Caco-2 (cell line): ENCODE results near the gene LPCAT1. TPM values are rescaled to one million over a fixed set of nuclear protein-coding genes. Genes with fewer than 3 reads are reported as not detected.

ENCODE experiments used
- BruUV-seq: library from RNA; stranded (reverse); fragments of 400-500 nt; replicated peaks from 2 replicates; lab custom pipeline; 2021; lab: Mats Ljungman, UMichigan
- CTCF ChIA-PET: fragments of 300-600 bp; sonication (Branson Sonifier 250); formaldehyde crosslinking; loops from one replicate; lab custom pipeline; 2022; ENCODE audit warnings: antibody characterized with exemption; lab: Charles Lee
- POLR2A ChIA-PET: fragments of 300-600 bp; sonication (Branson Sonifier 250); formaldehyde crosslinking; loops from one replicate; lab custom pipeline; 2022; ENCODE audit warnings: antibody characterized with exemption; lab: Charles Lee
- DNase-seq, 2 experiments: peaks; one replicate each; pipeline versions ENCODE4 v3.0.0 to v3.0.0-alpha.2; 2020 to 2022
- H3K27me3 ChIP-seq: replicated peaks from 2 replicates; pipeline ENCODE4 v1.6.0; 2011; ENCODE audit warnings: low read length; ENCODE audit not compliant: control insufficient read depth, insufficient read depth
- H3K36me3 ChIP-seq: 2 replicates; pipeline ENCODE4 v1.5.1; 2011; ENCODE audit warnings: low read length; ENCODE audit not compliant: control insufficient read depth, insufficient read depth
- H3K4me1 ChIP-seq: fragments of 250-450 bp; sonication (Bioruptor Pico); 2 replicates; pipeline ENCODE4 v1.5.1; 2020; ENCODE audit warnings: mild to moderate bottlenecking
- H3K4me3 ChIP-seq: 2 replicates; pipeline ENCODE4 v1.5.1; 2011; ENCODE audit warnings: low read depth, mild to moderate bottlenecking, control low read depth, low read length
- H3K9me3 ChIP-seq: fragments of 250-450 bp; sonication (Bioruptor Pico); 2 replicates; pipeline ENCODE4 v1.5.1; 2020; ENCODE audit warnings: mild to moderate bottlenecking, moderate library complexity
- H3K27ac Mint-ChIP-seq: one replicate; pipeline ENCODE4 v1.8.0; 2022; ENCODE audit warnings: mixed read lengths; ENCODE audit not compliant: unreplicated experiment
- H3K27me3 Mint-ChIP-seq: one replicate; pipeline ENCODE4 v1.8.0; 2022; ENCODE audit warnings: mixed read lengths; ENCODE audit not compliant: insufficient read depth, unreplicated experiment
- H3K36me3 Mint-ChIP-seq: one replicate; pipeline ENCODE4 v1.8.0; 2022; ENCODE audit warnings: mild to moderate bottlenecking, mixed read lengths; ENCODE audit not compliant: insufficient read depth, unreplicated experiment
- H3K4me1 Mint-ChIP-seq: one replicate; pipeline ENCODE4 v1.8.0; 2022; ENCODE audit warnings: low read depth, mixed read lengths; ENCODE audit not compliant: unreplicated experiment
- H3K4me3 Mint-ChIP-seq: one replicate; pipeline ENCODE4 v1.8.0; 2022; ENCODE audit warnings: mild to moderate bottlenecking, moderate library complexity, mixed read lengths; ENCODE audit not compliant: unreplicated experiment
- H3K9me3 Mint-ChIP-seq: one replicate; pipeline ENCODE4 v1.8.0; 2022; ENCODE audit warnings: mixed read lengths; ENCODE audit not compliant: unreplicated experiment
- CTCF ChIP-seq, 2 experiments: fragments of 200-600 bp in 1 of 2; IDR thresholded peaks; 1 replicate in 1 of 2; 2 replicates in 1 of 2; pipeline versions ENCODE4 v1.5.1 to v1.8.0; 2011 to 2022; ENCODE audit warnings: antibody characterized with exemption in 1 of 2, control low read depth in 1 of 2, inconsistent platforms in 1 of 2, low read depth in 1 of 2, low read length in 1 of 2, mild to moderate bottlenecking in 1 of 2, moderate library complexity in 1 of 2; ENCODE audit not compliant: insufficient read depth in 1 of 2, severe bottlenecking in 1 of 2, unreplicated experiment in 1 of 2
- intact Hi-C: fragments of 100-400 bp; cut with micrococcal nuclease; formaldehyde crosslinking; loops from one replicate; pipeline ENCODE4 v1.10.0; 2022; ENCODE audit not compliant: unreplicated experiment
- total RNA-seq: library from RNA; stranded (reverse); gene quantifications from 2 replicates; pipeline ENCODE4 v1.2.3, GENCODE V29; 2022

The LPCAT1 gene
- total RNA-seq, 1 experiment from 2014 or later = 52.8 TPM

GRCh38 chr5:1504617-1505016 lies 19.1 kb downstream of the LPCAT1 start:
- H3K27me3 Mint-ChIP-seq = no peaks in the 10 kb centered on the region
- no peak for DNase-seq
- Histone ChIP-seq H3K9me3 (no peaks in the 10 kb centered on the region), H3K27me3 (no peaks in the 10 kb centered on the region), H3K4me3 (no peak overlapping the region), H3K36me3 (no peaks in the 10 kb centered on the region; the same call in 1 of the 2 replicates), H3K4me1 (no peaks in the 10 kb centered on the region)
- no TSS peak for BruUV-seq
- H3K4me1 Mint-ChIP-seq = no peaks in the 10 kb centered on the region
- ChIA-PET CTCF (interaction anchor here (0.6 kb wide), 1 partner anchor 344 kb away, joined by 3 read pairs; no protein-coding TSS in a partner anchor), POLR2A (no interaction called here)
- no peak overlapping the region for H3K27ac Mint-ChIP-seq
- no peak overlapping the region for H3K4me3 Mint-ChIP-seq
- no peak for TF ChIP-seq CTCF (IDR thresholded peaks at IDR 0.05; ENCODE audit: insufficient read depth in 1 of 2, low read depth in 1 of 2, low read length in 1 of 2, severe bottlenecking in 1 of 2, unreplicated experiment in 1 of 2)
- H3K36me3 Mint-ChIP-seq = peaks cover 25% of the 10 kb centered on the region
- intact Hi-C loops = no loop called here
- H3K9me3 Mint-ChIP-seq = no peaks in the 10 kb centered on the region

GRCh38 chr5:1504069-1504595 lies 19.6 kb downstream of the LPCAT1 start:
- DNase-seq = no peak
- Mint-ChIP-seq H3K27me3 (no peaks in the 10 kb centered on the region), H3K36me3 (peaks cover 21% of the 10 kb centered on the region), H3K27ac (peak overlapping the region; percentile 26), H3K4me3 (no peak overlapping the region), H3K4me1 (no peaks in the 10 kb centered on the region), H3K9me3 (no peaks in the 10 kb centered on the region)
- POLR2A ChIA-PET = no interaction called here
- H3K4me1 ChIP-seq = no peaks in the 10 kb centered on the region
- H3K4me3 ChIP-seq = no peak overlapping the region
- H3K9me3 ChIP-seq = no peaks in the 10 kb centered on the region
- BruUV-seq = no TSS peak
- H3K27me3 ChIP-seq = no peaks in the 10 kb centered on the region
- intact Hi-C loops = no loop called here
- no peaks in the 10 kb centered on the region; the same call in 1 of the 2 replicates for H3K36me3 ChIP-seq
- CTCF ChIA-PET = interaction anchor here (0.6 kb wide), 1 partner anchor 343 kb away, joined by 3 read pairs; no protein-coding TSS in a partner anchor
- TF ChIP-seq CTCF (IDR thresholded peaks at IDR 0.05; ENCODE audit: insufficient read depth in 1 of 2, low read depth in 1 of 2, low read length in 1 of 2, severe bottlenecking in 1 of 2, unreplicated experiment in 1 of 2) = no peak

- Mint-ChIP-seq H3K4me3 (no peak overlapping the region), H3K9me3 (no peaks in the 10 kb centered on the region), H3K27me3 (no peaks in the 10 kb centered on the region), H3K36me3 (peaks cover 23% of the 10 kb centered on the region), H3K4me1 (no peaks in the 10 kb centered on the region), H3K27ac (peak overlapping the region; percentile 26)
- Histone ChIP-seq H3K36me3 (no peaks in the 10 kb centered on the region; the same call in 1 of the 2 replicates), H3K9me3 (no peaks in the 10 kb centered on the region), H3K4me3 (no peak overlapping the region), H3K27me3 (no peaks in the 10 kb centered on the region), H3K4me1 (no peaks in the 10 kb centered on the region)
- TF ChIP-seq CTCF (IDR thresholded peaks at IDR 0.05; ENCODE audit: insufficient read depth in 1 of 2, low read depth in 1 of 2, low read length in 1 of 2, severe bottlenecking in 1 of 2, unreplicated experiment in 1 of 2) = no peak
- ChIA-PET CTCF (no interaction called here), POLR2A (no interaction called here)
- intact Hi-C loops = no loop called here
- BruUV-seq = no TSS peak
- DNase-seq = no peak
Observed at GRCh38 chr5:1503241-1504068, 20.3 kb downstream of the LPCAT1 start.
